Chondrocyte (in vitro differentiated cells): Measurements from ENCODE around the gene SPOCK2. TPM values are rescaled to one million over a fixed set of nuclear protein-coding genes. Genes with fewer than 3 reads are reported as not detected.

Source experiments
- DNase-seq: peaks from one replicate; pipeline ENCODE4 v3.0.0; 2021; ENCODE audit warnings: mixed read lengths, low spot score
- H3K27ac Mint-ChIP-seq: one replicate; pipeline ENCODE4 v1.8.0; 2021; ENCODE audit warnings: mild to moderate bottlenecking, moderate library complexity, mixed read lengths; ENCODE audit not compliant: unreplicated experiment
- H3K27me3 Mint-ChIP-seq: 2 replicates; pipeline ENCODE4 v1.8.0; 2021; ENCODE audit warnings: low read depth, mixed read lengths
- H3K36me3 Mint-ChIP-seq: 2 replicates; pipeline ENCODE4 v1.8.0; 2021; ENCODE audit warnings: low read depth, mixed read lengths
- H3K4me1 Mint-ChIP-seq: 2 replicates; pipeline ENCODE4 v1.8.0; 2021; ENCODE audit warnings: low read depth, mild to moderate bottlenecking, mixed read lengths
- H3K4me3 Mint-ChIP-seq: one replicate; pipeline ENCODE4 v1.8.0; 2021; ENCODE audit warnings: mild to moderate bottlenecking, moderate library complexity, mixed read lengths; ENCODE audit not compliant: unreplicated experiment
- H3K9me3 Mint-ChIP-seq: 2 replicates; pipeline ENCODE4 v1.8.0; 2021; ENCODE audit warnings: low read depth, mixed read lengths
- total RNA-seq: library from RNA; stranded (reverse); gene quantifications from 3 replicates; pipeline ENCODE4 v1.2.1, GENCODE V29; 2021
- TF ChIP-seq, protein P1 (sequence below): fragments of 200-600 bp; sonication (generic); IDR thresholded peaks from 2 replicates; pipeline ENCODE4 v1.5.0; 2021; ENCODE audit warnings: antibody characterized with exemption, mild to moderate bottlenecking, moderate library complexity

SPOCK2 gene
- total RNA-seq, 1 donor from 2014 or later, result 0.32 TPM

GRCh38 chr10:72029414-72029813 is 58.9 kb downstream of the SPOCK2 start:
- Mint-ChIP-seq H3K36me3 (no peaks in the 10 kb centered on the region), H3K27me3 (no peaks in the 10 kb centered on the region), H3K4me1 (peaks cover 7% of the 10 kb centered on the region), H3K27ac (no peak overlapping the region), H3K9me3 (no peaks in the 10 kb centered on the region), H3K4me3 (no peak overlapping the region)
- no peak for DNase-seq
- TF ChIP-seq, protein P1, sequence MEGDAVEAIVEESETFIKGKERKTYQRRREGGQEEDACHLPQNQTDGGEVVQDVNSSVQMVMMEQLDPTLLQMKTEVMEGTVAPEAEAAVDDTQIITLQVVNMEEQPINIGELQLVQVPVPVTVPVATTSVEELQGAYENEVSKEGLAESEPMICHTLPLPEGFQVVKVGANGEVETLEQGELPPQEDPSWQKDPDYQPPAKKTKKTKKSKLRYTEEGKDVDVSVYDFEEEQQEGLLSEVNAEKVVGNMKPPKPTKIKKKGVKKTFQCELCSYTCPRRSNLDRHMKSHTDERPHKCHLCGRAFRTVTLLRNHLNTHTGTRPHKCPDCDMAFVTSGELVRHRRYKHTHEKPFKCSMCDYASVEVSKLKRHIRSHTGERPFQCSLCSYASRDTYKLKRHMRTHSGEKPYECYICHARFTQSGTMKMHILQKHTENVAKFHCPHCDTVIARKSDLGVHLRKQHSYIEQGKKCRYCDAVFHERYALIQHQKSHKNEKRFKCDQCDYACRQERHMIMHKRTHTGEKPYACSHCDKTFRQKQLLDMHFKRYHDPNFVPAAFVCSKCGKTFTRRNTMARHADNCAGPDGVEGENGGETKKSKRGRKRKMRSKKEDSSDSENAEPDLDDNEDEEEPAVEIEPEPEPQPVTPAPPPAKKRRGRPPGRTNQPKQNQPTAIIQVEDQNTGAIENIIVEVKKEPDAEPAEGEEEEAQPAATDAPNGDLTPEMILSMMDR, result no peak

GRCh38 chr10:72027498-72027897 is 60.9 kb downstream of the SPOCK2 start:
- H3K9me3 Mint-ChIP-seq, result no peaks in the 10 kb centered on the region
- H3K4me1 Mint-ChIP-seq, result peaks cover 7% of the 10 kb centered on the region
- H3K27ac Mint-ChIP-seq, result no peak overlapping the region
- TF ChIP-seq, protein P1, result no peak
- H3K36me3 Mint-ChIP-seq, result no peaks in the 10 kb centered on the region
- DNase-seq, result no peak
- no peaks in the 10 kb centered on the region for H3K27me3 Mint-ChIP-seq
- no peak overlapping the region for H3K4me3 Mint-ChIP-seq

DNA sequence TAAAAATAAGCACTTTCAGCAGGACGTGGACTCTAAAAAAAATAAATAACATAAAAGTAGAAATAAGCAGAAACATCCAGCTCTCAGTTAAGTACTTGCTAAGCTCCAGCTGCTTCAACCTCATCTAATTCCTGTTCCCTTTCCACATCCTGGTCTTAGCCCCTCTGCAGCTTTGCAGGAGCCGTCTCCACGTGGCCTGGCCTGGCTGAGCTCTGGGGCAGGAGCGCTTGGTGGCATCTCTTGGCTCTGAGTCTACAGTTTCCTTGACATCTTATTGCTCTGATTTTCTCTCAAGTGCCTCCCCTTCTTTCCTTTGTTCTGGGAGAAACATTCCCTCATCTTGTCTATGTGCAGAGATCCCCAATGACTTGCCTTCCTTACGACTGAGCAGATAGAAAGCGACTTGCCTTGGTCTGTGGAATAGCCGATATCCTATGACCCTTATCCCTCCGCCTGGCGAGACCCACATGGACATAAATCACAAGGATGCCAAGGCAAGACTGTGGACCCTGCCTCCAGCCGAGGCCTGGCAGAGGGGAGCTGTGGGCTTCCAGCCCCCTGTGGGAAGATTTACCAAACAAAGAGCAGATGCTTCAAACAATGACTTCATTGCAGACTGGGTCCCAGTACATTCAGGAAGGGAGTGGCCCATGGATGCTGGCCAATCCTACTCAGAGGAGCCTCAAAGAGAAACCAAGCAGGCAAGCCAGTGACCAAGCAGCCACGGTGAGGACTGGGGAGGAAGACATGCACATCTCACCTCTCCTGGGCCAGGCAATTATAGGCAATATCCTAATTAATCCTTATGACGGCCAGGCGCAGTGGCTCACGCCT is 61.9 kb downstream of the SPOCK2 start:
- no peak overlapping the region for H3K4me3 Mint-ChIP-seq
- no peaks in the 10 kb centered on the region for H3K9me3 Mint-ChIP-seq
- no peaks in the 10 kb centered on the region for H3K36me3 Mint-ChIP-seq
- H3K4me1 Mint-ChIP-seq, result peaks cover 8% of the 10 kb centered on the region
- TF ChIP-seq, protein P1, result no peak
- no peak overlapping the region for H3K27ac Mint-ChIP-seq
- DNase-seq, result no peak
- no peaks in the 10 kb centered on the region for H3K27me3 Mint-ChIP-seq

- no peak for DNase-seq
- no peaks in the 10 kb centered on the region for H3K27me3 Mint-ChIP-seq
Measured at GRCh38 chr10:72025832-72026231, 62.5 kb downstream of the SPOCK2 start.

DNA sequence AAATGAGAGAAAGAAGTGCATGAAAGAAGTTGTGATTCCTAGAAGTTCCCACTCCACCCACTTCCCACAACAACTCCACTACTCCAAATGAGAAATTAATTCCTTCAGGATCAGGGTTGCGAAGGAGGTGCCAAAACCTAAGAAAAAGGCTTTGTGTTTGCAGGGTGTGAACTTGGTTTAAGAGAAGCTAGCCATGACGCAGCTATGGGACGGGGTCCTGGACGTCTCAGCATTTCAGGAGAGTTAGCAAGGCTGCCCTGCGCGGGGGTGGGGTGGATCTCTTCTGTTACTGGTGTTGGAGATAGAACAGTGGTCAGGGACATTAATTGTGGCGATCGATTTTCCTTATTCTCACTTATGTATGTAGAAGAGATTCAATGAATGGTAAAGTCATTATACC is 63.0 kb downstream of the SPOCK2 start:
- no peaks in the 10 kb centered on the region for H3K9me3 Mint-ChIP-seq
- no peak overlapping the region for H3K4me3 Mint-ChIP-seq
- TF ChIP-seq, protein P1, result no peak
- no peak overlapping the region for H3K27ac Mint-ChIP-seq
- no peak for DNase-seq
- no peaks in the 10 kb centered on the region for H3K27me3 Mint-ChIP-seq
- no peaks in the 10 kb centered on the region for H3K36me3 Mint-ChIP-seq
- H3K4me1 Mint-ChIP-seq, result peaks cover 15% of the 10 kb centered on the region

More at GRCh38 chr10:72025832-72026231, 62.5 kb downstream of the SPOCK2 start:
- Mint-ChIP-seq H3K9me3 (no peaks in the 10 kb centered on the region), H3K4me3 (no peak overlapping the region), H3K27ac (no peak overlapping the region), H3K36me3 (no peaks in the 10 kb centered on the region), H3K4me1 (peaks cover 15% of the 10 kb centered on the region)
- TF ChIP-seq, protein P1, result no peak
